Mucosa of rectum (tissue), 2 donors: Measurements from ENCODE around the gene SUGCT.
"Not testable (repeated sequence)": the region's sequence is repeated elsewhere in the genome, so short reads cannot be mapped to it uniquely, and the experiment has no call there.

Experiments used
- H3K27ac ChIP-seq, 2 donors: one replicate each; pipeline ENCODE4 v1.7.0; 2013; ENCODE audit warnings: inconsistent platforms in 2 of 2, low read depth in 2 of 2, low read length in 2 of 2
- H3K27me3 ChIP-seq, 2 donors: one replicate each; pipeline ENCODE4 v1.7.0; 2013; ENCODE audit warnings: low read length in 2 of 2; ENCODE audit not compliant: control insufficient read depth in 2 of 2, insufficient read depth in 2 of 2
- H3K36me3 ChIP-seq, 2 donors: one replicate each; pipeline ENCODE4 v1.7.0; 2013; ENCODE audit warnings: low read length in 2 of 2; ENCODE audit not compliant: control insufficient read depth in 2 of 2, insufficient read depth in 2 of 2
- H3K4me1 ChIP-seq, 2 donors: one replicate each; pipeline ENCODE4 v1.7.0; 2013; ENCODE audit warnings: low read length in 2 of 2, mild to moderate bottlenecking in 1 of 2; ENCODE audit not compliant: control insufficient read depth in 2 of 2, insufficient read depth in 2 of 2
- H3K4me3 ChIP-seq, 2 donors: one replicate each; pipeline ENCODE4 v1.7.0; 2013; ENCODE audit warnings: low read length in 2 of 2
- H3K9ac ChIP-seq, 2 donors: one replicate each; pipeline ENCODE4 v1.7.0; 2013; ENCODE audit warnings: low read length in 2 of 2, low read depth in 1 of 2, mild to moderate bottlenecking in 1 of 2
- H3K9me3 ChIP-seq, 2 donors: one replicate each; pipeline ENCODE4 v1.7.0; 2013; ENCODE audit warnings: low read length in 2 of 2; ENCODE audit not compliant: control insufficient read depth in 2 of 2
- donor health status: healthy.
- donor health status: Normal muscosa, but diverticular disease.

The SUGCT gene

DNA sequence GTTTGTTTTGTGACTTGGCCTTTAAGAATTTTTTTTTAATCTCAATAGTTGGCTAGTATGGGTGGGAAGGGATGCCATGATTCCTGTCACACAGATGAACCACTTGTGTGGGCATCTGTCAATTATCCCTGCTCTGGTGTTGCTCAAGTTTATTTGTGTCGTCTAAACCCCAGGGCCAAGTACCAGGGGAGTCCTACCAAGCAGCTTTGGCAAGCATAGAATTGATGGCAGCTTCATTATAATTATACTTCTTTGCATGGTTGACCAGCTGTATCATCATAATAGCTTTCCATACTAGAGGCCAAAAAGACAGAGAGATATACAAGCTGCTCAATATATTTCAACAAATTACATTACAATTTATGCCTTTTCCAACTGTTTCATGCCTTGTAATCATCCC is 30.4 kb downstream of the SUGCT start:
- no peak overlapping the region for H3K4me3 ChIP-seq
- no peaks in the 10 kb centered on the region for H3K27me3 ChIP-seq
- H3K36me3 ChIP-seq: no peaks in the 10 kb centered on the region
- H3K27ac ChIP-seq: no peak overlapping the region
- H3K9me3 ChIP-seq: no peaks in the 10 kb centered on the region
- no peak overlapping the region for H3K9ac ChIP-seq
- no peaks in the 10 kb centered on the region for H3K4me1 ChIP-seq

DNA sequence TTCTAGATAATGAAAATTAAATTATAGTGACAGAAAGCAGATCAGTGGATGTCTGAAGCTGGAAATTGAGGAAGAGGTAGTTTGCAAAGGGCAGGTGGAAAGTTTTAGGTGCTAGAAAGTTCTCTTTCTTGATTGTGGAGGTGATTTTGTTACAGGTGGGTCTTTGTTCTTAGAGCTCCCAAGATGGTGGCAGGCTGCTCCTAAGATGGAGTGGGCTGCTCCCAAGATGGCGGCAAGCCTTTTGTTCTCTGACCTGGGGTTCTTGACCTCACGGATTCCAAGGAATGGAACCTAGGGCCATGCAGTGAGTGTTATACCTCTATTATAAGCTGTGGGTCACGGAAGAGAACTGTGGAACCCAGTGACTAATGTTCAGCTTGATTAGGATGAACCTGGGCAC is 32.5 kb downstream of the SUGCT start:
- H3K27ac ChIP-seq: no peak overlapping the region
- H3K4me1 ChIP-seq: no peaks in the 10 kb centered on the region
- H3K36me3 ChIP-seq: no peaks in the 10 kb centered on the region
- H3K9me3 ChIP-seq: no peaks in the 10 kb centered on the region
- H3K27me3 ChIP-seq: no peaks in the 10 kb centered on the region
- H3K9ac ChIP-seq: no peak overlapping the region
- no peak overlapping the region for H3K4me3 ChIP-seq

DNA sequence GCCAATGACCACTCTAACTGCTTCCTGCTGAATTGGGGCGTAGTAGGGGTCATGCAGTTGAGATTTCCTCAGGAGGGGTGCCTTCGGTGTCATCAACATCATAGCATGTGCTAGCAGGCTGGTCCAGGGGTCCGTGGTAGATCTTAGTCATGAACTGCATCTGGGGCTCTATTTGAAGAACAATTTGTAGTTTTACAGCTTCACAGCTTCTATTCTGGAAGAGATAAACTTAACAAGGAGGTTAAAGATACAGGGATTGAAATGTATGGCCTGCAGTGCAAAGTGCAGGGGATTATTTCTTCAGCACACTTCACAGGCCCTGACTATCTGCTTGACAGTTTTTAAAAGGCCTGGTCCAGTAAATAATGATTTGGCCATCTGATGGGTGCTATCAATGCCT is 33.5 kb downstream of the SUGCT start:
- not testable (repeated sequence) for H3K4me3 ChIP-seq, H3K9me3 ChIP-seq, H3K27ac ChIP-seq

GRCh38 chr7:40173121-40173520 is 38.3 kb downstream of the SUGCT start:
- H3K36me3 ChIP-seq, H3K9ac ChIP-seq, H3K4me3 ChIP-seq, H3K9me3 ChIP-seq, H3K4me1 ChIP-seq, H3K27ac ChIP-seq, H3K27me3 ChIP-seq: not testable (repeated sequence)

More for the DNA sequence above, 33.5 kb downstream of the SUGCT start:
- H3K27me3 ChIP-seq, H3K4me1 ChIP-seq, H3K36me3 ChIP-seq, H3K9ac ChIP-seq: not testable (repeated sequence)

GRCh38 chr7:40175256-40175655 is 40.5 kb downstream of the SUGCT start:
- not testable (repeated sequence) for H3K9ac ChIP-seq, H3K36me3 ChIP-seq, H3K9me3 ChIP-seq, H3K27ac ChIP-seq, H3K4me3 ChIP-seq, H3K4me1 ChIP-seq, H3K27me3 ChIP-seq

DNA sequence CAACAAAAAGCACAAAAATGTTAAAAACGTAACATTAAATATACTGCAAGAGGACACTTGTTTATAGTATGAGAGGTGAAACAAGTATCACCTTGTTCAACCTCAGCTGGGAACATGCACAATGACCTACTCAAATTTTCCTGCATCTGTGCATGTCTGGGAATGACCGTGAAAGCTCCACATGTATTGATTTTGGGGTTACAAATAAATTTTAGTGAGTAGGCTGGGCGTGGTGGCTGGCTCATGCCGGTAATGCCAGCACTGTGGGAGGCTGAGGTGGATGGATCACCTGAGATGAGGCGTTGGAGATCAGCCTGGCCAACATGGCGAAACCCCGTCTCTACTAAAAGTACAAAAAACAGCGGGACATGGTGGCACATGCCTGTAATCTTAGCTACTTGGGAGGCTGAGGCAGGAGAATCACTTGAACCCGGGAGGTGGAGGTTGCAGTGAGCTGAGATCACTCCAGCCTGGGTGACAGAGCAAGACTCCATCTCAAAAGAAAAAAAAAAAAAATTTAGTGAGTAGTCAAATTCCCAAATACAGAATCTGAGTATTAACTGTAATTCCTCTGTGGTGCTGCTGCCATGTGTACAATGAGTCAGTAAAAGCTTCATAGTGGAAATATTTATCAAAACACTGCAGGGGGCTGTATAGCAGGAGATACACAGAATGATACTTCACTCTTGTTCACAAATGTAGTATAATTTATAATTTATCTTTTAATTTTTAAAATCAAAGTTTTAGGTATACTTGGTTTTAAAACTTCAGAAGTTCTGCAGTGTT is 41.1 kb downstream of the SUGCT start:
- no peak overlapping the region for H3K9ac ChIP-seq
- no peak overlapping the region for H3K4me3 ChIP-seq
- H3K9me3 ChIP-seq: no peaks in the 10 kb centered on the region
- H3K27me3 ChIP-seq: no peaks in the 10 kb centered on the region
- no peaks in the 10 kb centered on the region for H3K36me3 ChIP-seq
- H3K4me1 ChIP-seq: no peaks in the 10 kb centered on the region
- H3K27ac ChIP-seq: no peak overlapping the region

- Histone ChIP-seq H3K9me3 (no peaks in the 10 kb centered on the region), H3K27me3 (no peaks in the 10 kb centered on the region), H3K36me3 (no peaks in the 10 kb centered on the region), H3K4me3 (no peak overlapping the region), H3K4me1 (no peaks in the 10 kb centered on the region), H3K27ac (no peak overlapping the region), H3K9ac (no peak overlapping the region)
These were observed 42.3 kb downstream of the SUGCT start for GRCh38 chr7:40177071-40177470.

DNA sequence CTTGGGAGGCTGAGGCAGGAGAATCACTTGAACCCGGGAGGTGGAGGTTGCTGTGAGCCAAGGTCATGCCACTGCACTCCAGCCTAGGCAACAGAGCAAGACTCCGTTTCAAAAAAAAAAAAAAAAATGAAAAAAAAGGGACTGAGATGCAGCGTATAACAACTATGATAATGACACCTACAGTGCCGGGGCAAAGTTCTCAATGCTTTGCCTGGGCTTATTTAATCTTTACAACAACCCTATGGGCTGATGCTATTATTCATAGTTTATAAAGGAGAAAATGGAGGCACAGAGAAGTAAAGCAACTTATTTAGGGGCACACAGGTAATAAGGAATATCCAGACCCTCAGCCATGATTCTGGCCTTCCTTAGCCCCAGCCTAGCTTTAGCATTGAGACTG is 47.6 kb downstream of the SUGCT start:
- no peaks in the 10 kb centered on the region for H3K9me3 ChIP-seq
- no peak overlapping the region for H3K27ac ChIP-seq
- no peaks in the 10 kb centered on the region for H3K27me3 ChIP-seq
- no peak overlapping the region for H3K4me3 ChIP-seq
- no peaks in the 10 kb centered on the region for H3K4me1 ChIP-seq
- H3K9ac ChIP-seq: no peak overlapping the region
- no peaks in the 10 kb centered on the region for H3K36me3 ChIP-seq

GRCh38 chr7:40186586-40186985 is 51.8 kb downstream of the SUGCT start:
- Histone ChIP-seq H3K36me3 (no peaks in the 10 kb centered on the region), H3K4me1 (no peaks in the 10 kb centered on the region), H3K27me3 (no peaks in the 10 kb centered on the region), H3K4me3 (no peak overlapping the region), H3K9ac (no peak overlapping the region), H3K9me3 (no peaks in the 10 kb centered on the region), H3K27ac (no peak overlapping the region)

- Histone ChIP-seq H3K4me1 (no peaks in the 10 kb centered on the region), H3K9ac (no peak overlapping the region), H3K9me3 (no peaks in the 10 kb centered on the region), H3K27me3 (no peaks in the 10 kb centered on the region), H3K36me3 (no peaks in the 10 kb centered on the region), H3K4me3 (no peak overlapping the region), H3K27ac (no peak overlapping the region)
These were observed 57.2 kb downstream of the SUGCT start for GRCh38 chr7:40192036-40192435.

- Histone ChIP-seq H3K4me1 (no peaks in the 10 kb centered on the region), H3K27ac (no peak overlapping the region), H3K9ac (no peak overlapping the region), H3K27me3 (no peaks in the 10 kb centered on the region), H3K36me3 (no peaks in the 10 kb centered on the region), H3K9me3 (no peaks in the 10 kb centered on the region), H3K4me3 (no peak overlapping the region)
These were observed 59.9 kb downstream of the SUGCT start for GRCh38 chr7:40194745-40195144.
